GM23338 (cell line): Measurements from ENCODE around the gene IL1RAPL2.

Experiments used
- CTCF ChIP-seq, 2 experiments: fragments of 200-600 bp in 1 of 2; sonication (generic) in 1 of 2; conservative IDR thresholded peaks; 2 replicates each; pipeline versions ENCODE4 v1.5.1 to v1.6.1; 2016 to 2017; ENCODE audit warnings: antibody characterized with exemption in 2 of 2, low read depth in 2 of 2, mild to moderate bottlenecking in 2 of 2, moderate library complexity in 1 of 2
- ZNF331 ChIP-seq: fragments of 250-450 bp; sonication (Bioruptor Pico); IDR thresholded peaks from 2 replicates; pipeline ENCODE4 v1.5.0; 2020; ENCODE audit warnings: low read depth, mild to moderate bottlenecking, moderate library complexity

DNA sequence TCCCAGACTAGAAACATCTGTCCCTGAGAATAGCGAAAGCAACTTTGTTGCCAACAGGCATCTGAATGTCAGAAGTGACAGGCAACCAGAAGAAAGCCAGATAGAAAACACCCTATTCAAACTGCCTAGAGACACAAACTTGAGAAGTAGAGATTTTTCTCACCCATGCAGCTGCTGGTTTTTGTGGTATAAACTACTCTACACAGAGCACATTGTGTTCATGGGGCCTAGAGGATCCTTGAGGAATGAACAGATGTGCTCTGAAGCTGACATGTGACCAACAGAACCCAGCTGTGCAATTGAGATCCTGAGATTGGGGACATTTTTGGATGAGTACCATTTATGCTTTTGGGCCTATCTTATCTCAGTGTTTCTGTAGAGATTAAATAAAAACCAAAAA lies 1192.8 kb downstream of the IL1RAPL2 start:
- no peak for TF ChIP-seq CTCF (conservative IDR thresholded peaks at IDR 0.05; ENCODE audit: low read depth in 2 of 2)
- TF ChIP-seq ZNF331 (CRISPR knock-in tag) = no peak
